BJ (cell line): ENCODE results near the gene AHRR. TPM values are rescaled to one million over a fixed set of nuclear protein-coding genes. Genes with fewer than 3 reads are reported as not detected.

Experiments
- CTCF ChIA-PET: fragments of 350-600 bp; formaldehyde crosslinking; extraction: SDS; loops from one replicate; lab custom pipeline; 2021; ENCODE audit warnings: antibody characterized with exemption, inconsistent platforms; lab: Yijun Ruan, JAX
- POLR2A ChIA-PET: fragments of 300-600 bp; sonication (Branson Sonifier 250); formaldehyde crosslinking; extraction: SDS; loops from one replicate; lab custom pipeline; 2021; ENCODE audit warnings: antibody characterized with exemption; lab: Charles Lee
- DNase-seq: peaks from one replicate; pipeline ENCODE4 v3.0.0-alpha.2; 2011; ENCODE audit warnings: low read depth
- H3K27me3 ChIP-seq: 2 replicates; pipeline ENCODE4 v1.6.0; 2011; ENCODE audit warnings: low read length; ENCODE audit not compliant: control insufficient read depth, insufficient read depth
- H3K36me3 ChIP-seq: 2 replicates; pipeline ENCODE4 v1.5.1; 2011; ENCODE audit warnings: low read length; ENCODE audit not compliant: control insufficient read depth, insufficient read depth
- H3K4me3 ChIP-seq: 2 replicates; pipeline ENCODE4 v1.5.1; 2011; ENCODE audit warnings: low read depth, mild to moderate bottlenecking, control low read depth, low read length
- polyA plus RNA-seq: library from polyadenylated mRNA; depleted of rRNA; stranded (reverse); fragments of >200 nt; gene quantifications from 2 replicates; pipeline ENCODE4 v1.2.3, GENCODE V29; 2011
- TF ChIP-seq, protein P1 (sequence below): IDR thresholded peaks from 2 replicates; pipeline ENCODE4 v1.5.1; 2011; ENCODE audit warnings: low read depth, mild to moderate bottlenecking, control low read depth, inconsistent platforms, low read length, moderate library complexity; ENCODE audit not compliant: insufficient read depth

The AHRR gene
- polyA plus RNA-seq, 1 experiment, result 36.4 TPM

DNA sequence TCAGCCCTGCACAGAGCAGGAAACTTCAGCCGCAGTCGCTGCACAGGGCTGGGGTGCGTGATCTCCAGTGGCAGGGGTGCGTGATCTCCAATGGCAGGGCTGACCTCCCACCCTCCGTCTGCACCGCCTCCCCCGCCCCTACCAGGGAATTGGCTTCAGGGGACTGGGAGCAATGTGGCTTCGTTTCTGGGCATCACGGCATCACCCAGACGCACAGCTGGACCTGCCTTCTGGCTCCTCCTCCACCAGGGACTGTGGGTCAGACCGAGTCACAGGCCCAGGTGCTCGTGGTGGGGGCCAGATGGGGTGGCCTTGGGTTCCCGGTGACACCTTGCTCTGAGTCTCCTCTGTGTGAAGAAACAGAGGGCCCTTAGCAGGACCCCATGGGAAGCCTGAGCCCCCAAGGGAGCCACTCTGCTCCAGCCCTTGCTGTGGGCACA is 51.1 kb downstream of the AHRR start:
- ChIA-PET CTCF (interaction anchor here (0.9 to 1.3 kb wide), 4 partner anchors 21 to 58 kb away, joined by 3 to 5 read pairs (median 4); no protein-coding TSS in a partner anchor), POLR2A (no interaction called here)
- DNase-seq, result no peak
- Histone ChIP-seq H3K27me3 (no peaks in the 10 kb centered on the region), H3K4me3 (no peak overlapping the region), H3K36me3 (peaks cover 12% of the 10 kb centered on the region)
- TF ChIP-seq, protein P1, sequence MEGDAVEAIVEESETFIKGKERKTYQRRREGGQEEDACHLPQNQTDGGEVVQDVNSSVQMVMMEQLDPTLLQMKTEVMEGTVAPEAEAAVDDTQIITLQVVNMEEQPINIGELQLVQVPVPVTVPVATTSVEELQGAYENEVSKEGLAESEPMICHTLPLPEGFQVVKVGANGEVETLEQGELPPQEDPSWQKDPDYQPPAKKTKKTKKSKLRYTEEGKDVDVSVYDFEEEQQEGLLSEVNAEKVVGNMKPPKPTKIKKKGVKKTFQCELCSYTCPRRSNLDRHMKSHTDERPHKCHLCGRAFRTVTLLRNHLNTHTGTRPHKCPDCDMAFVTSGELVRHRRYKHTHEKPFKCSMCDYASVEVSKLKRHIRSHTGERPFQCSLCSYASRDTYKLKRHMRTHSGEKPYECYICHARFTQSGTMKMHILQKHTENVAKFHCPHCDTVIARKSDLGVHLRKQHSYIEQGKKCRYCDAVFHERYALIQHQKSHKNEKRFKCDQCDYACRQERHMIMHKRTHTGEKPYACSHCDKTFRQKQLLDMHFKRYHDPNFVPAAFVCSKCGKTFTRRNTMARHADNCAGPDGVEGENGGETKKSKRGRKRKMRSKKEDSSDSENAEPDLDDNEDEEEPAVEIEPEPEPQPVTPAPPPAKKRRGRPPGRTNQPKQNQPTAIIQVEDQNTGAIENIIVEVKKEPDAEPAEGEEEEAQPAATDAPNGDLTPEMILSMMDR, result no peak

DNA sequence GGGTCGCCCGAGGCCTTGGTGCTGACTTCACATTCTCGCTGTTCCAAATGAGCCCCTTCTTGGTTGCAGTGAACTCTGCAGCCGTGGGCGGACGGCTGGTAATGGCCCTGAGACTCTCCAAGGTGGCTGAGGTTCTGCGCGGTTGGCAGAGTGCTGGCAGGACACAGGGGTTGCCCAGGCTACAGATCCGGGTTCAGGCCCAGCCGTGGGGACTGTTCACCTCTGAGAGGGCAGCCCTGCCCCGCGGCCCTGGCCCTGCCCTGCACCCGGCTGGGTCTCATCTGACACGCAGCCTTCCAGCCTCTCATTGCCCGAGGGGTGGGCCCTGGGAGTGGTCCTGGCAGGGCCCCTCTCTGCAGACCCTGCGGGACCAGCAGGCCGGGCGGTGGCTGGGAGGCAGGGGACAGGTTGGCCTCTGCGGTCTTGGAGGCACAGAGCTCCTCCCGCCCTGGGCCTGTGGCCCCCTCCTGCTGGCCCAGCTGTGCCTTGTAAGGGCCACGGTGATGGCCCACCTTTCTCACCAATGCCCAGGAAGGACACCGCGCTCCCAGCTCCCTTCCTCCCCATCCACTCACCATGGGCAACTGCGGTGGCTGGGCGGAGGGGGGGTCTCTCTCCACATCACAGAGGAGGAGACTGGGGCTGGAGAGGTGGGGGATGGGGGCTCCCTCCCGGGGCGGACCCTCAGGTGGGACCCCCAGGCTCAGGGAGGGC is 51.6 kb downstream of the AHRR start:
- ChIA-PET POLR2A (no interaction called here), CTCF (interaction anchor here (1.0 to 1.3 kb wide), 2 partner anchors 21 to 31 kb away, joined by 3 read pairs; no protein-coding TSS in a partner anchor)
- DNase-seq, result no peak
- Histone ChIP-seq H3K27me3 (no peaks in the 10 kb centered on the region), H3K36me3 (peaks cover 14% of the 10 kb centered on the region), H3K4me3 (no peak overlapping the region)
- TF ChIP-seq, protein P1, result no peak

DNA sequence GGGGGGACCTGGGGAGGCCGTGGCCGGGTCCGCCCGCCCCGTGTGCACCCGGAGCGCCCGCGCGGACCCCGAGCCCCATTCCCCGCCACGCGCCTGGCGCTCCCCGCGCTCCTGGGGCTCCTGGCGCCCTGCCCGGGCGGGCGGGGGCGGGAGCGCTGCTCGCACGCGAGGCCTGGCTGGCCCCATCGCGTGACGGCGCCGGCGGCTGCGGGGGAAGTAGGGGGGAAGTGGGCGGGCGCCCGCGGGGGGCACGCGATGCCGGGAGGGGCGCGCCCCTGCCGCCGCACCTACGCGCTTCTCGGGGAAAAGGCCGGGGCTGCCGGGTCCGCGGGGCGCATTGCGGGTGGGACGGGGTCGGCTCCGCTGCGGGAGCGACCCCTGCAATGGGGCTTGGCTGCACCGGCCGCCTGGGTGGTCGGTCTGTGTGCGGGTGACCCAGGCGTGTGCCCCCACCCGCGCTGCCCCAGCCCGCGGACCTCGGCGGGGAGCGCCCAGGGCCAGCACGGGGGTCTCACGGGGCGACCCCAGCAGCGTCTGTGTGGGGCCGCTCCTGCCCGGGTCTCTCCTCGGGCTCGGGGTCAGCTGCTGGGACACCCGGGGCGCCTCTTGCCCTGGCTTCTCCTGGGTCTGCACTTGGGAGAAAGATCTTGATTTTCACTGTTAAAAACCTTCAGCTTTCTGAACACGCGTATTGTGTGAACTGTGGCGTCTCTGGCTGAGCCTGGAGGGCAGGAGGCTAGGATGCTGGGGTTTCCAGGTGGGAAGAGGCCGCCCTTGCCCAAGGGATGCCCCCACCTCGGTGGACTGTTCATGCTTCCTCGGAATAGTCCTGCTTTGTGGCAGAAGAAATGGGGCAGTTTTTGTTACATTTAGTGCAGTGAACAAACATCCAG is 52.4 kb downstream of the AHRR start:
- TF ChIP-seq, protein P1, result no peak

DNA sequence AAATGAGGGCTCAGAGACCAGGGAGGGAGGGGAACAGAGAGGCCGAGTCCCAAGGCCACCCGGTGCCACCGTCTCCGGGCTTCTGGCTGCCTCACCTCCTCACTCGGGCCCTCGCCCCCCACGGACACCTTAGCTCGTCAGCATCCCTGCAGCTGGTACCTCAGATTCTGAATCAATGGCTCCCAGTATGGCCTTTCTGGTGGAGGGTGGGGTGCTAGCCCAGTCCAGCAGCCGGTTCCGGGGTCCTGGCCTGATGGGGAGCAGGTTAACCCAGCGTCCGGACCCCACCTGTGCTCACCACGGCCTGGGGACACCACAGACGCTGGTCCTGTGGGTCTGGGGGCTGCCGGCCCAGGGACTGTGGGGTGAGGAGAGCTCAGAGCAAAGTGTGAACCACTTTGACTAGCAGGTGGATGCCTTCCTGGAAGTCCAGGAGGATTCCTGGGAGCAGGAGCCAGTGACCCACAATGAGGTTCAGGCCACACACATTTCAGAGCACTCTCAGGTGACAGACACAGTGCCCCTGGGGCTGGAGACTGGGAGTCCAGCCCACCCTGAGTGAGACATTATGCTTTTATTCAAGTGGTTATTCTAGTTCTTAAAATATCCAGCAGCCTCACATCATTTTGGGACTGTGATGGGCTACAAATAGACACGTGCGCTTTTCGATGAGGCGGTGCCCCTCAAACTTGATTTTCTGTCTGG is 53.3 kb downstream of the AHRR start:
- no peak for DNase-seq
- ChIA-PET CTCF (interaction anchor here (1.4 kb wide), 1 partner anchor 37 kb away, joined by 3 read pairs; no protein-coding TSS in a partner anchor), POLR2A (no interaction called here)
- Histone ChIP-seq H3K36me3 (peaks cover 12% of the 10 kb centered on the region), H3K4me3 (no peak overlapping the region), H3K27me3 (no peaks in the 10 kb centered on the region)
- TF ChIP-seq, protein P1, result no peak

More for the DNA sequence above, 52.4 kb downstream of the AHRR start:
- ChIA-PET POLR2A (no interaction called here), CTCF (interaction anchor here (1.4 kb wide), 1 partner anchor 36 kb away, joined by 3 read pairs; no protein-coding TSS in a partner anchor)
- peaks cover 14% of the 10 kb centered on the region for H3K36me3 ChIP-seq
- H3K27me3 ChIP-seq, result no peaks in the 10 kb centered on the region
- no peak for DNase-seq
- 0 out of 2 replicates have a peak overlapping the region, but pooled peaks have one; percentile 13 for H3K4me3 ChIP-seq
